IMR-90 (cell line): Measurements from ENCODE around the gene ETV6. TPM values are rescaled to one million over a fixed set of nuclear protein-coding genes. Genes with fewer than 3 reads are reported as not detected.

Experiments used
- ATAC-seq: fragments of 200-7000 bp; cut with Tn5 transposase; 2 replicates; pipeline ENCODE4 v1.9.1; 2020; ENCODE audit warnings: low read depth, mild to moderate bottlenecking, moderate library complexity
- BruUV-seq: library from RNA; stranded (reverse); fragments of 400-500 nt; replicated peaks from 2 replicates; lab custom pipeline; 2021; lab: Mats Ljungman, UMichigan
- CTCF ChIA-PET: fragments of 300-600 bp; formaldehyde crosslinking; extraction: SDS; loops from one replicate; lab custom pipeline; 2021; ENCODE audit warnings: antibody characterized with exemption; lab: Yijun Ruan, JAX
- POLR2A ChIA-PET: fragments of 300-600 bp; sonication (Branson Sonifier 250); formaldehyde crosslinking; loops from one replicate; lab custom pipeline; 2022; ENCODE audit warnings: antibody characterized with exemption; ENCODE audit not compliant: unreplicated experiment; lab: Charles Lee
- DNase-seq: peaks from one replicate; pipeline ENCODE4 v3.0.0; 2013
- H2AFZ ChIP-seq: replicated peaks from 2 replicates; pipeline ENCODE3; 2013; ENCODE audit warnings: low read length, mild to moderate bottlenecking; ENCODE audit not compliant: poor library complexity
- H2AK5ac ChIP-seq: 2 replicates; pipeline ENCODE4 v1.6.1; 2013; ENCODE audit warnings: low read depth, low read length, inconsistent platforms
- H2AK9ac ChIP-seq: replicated peaks from 2 replicates; pipeline ENCODE3; 2013; ENCODE audit warnings: mild to moderate bottlenecking, low read depth, low read length, moderate library complexity; ENCODE audit not compliant: poor library complexity
- H2BK120ac ChIP-seq: 2 replicates; pipeline ENCODE4 v1.6.1; 2013; ENCODE audit warnings: low read depth, low read length, inconsistent platforms
- H2BK15ac ChIP-seq: 3 replicates; pipeline ENCODE4 v1.6.1; 2013; ENCODE audit warnings: low read depth, low read length, inconsistent platforms
- H2BK20ac ChIP-seq: 2 replicates; pipeline ENCODE4 v1.6.1; 2013; ENCODE audit warnings: low read depth, mild to moderate bottlenecking, inconsistent platforms, low read length, moderate library complexity
- H2BK5ac ChIP-seq: 2 replicates; pipeline ENCODE4 v1.6.1; 2013; ENCODE audit warnings: mild to moderate bottlenecking, low read depth, low read length, inconsistent platforms; ENCODE audit not compliant: poor library complexity, severe bottlenecking
- H3K14ac ChIP-seq: replicated peaks from 2 replicates; pipeline ENCODE4 v1.6.1; 2013; ENCODE audit warnings: low read depth, low read length, inconsistent platforms
- H3K18ac ChIP-seq: 2 replicates; pipeline ENCODE4 v1.6.1; 2013; ENCODE audit warnings: low read depth, low read length, control low read depth
- H3K23ac ChIP-seq: 2 replicates; pipeline ENCODE4 v1.6.1; 2013; ENCODE audit warnings: low read depth, low read length, inconsistent platforms
- H3K27ac ChIP-seq: 2 replicates; pipeline ENCODE4 v1.5.1; 2013; ENCODE audit warnings: mild to moderate bottlenecking, control low read depth, low read length; ENCODE audit not compliant: insufficient read depth
- H3K27me3 ChIP-seq: 2 replicates; pipeline ENCODE4 v1.6.1; 2013; ENCODE audit warnings: low read length; ENCODE audit not compliant: control insufficient read depth, insufficient read depth
- H3K36me3 ChIP-seq: 2 replicates; pipeline ENCODE4 v1.6.1; 2013; ENCODE audit warnings: low read length, mixed read lengths; ENCODE audit not compliant: control insufficient read depth, insufficient read depth
- H3K4ac ChIP-seq: 2 replicates; pipeline ENCODE4 v1.6.1; 2013; ENCODE audit warnings: low read depth, low read length, inconsistent platforms
- H3K4me1 ChIP-seq: 2 replicates; pipeline ENCODE4 v1.6.1; 2013; ENCODE audit warnings: low read length, mixed read lengths; ENCODE audit not compliant: control insufficient read depth, insufficient read depth
- H3K4me2 ChIP-seq: 2 replicates; pipeline ENCODE4 v1.6.1; 2013; ENCODE audit warnings: low read depth, mild to moderate bottlenecking, control low read depth, low read length, moderate library complexity
- H3K4me3 ChIP-seq: 2 replicates; pipeline ENCODE4 v1.5.1; 2013; ENCODE audit warnings: low read depth, mild to moderate bottlenecking, control low read depth, low read length, moderate library complexity; ENCODE audit not compliant: insufficient read depth
- H3K56ac ChIP-seq: 2 replicates; pipeline ENCODE4 v1.6.1; 2013; ENCODE audit warnings: low read length, inconsistent platforms; ENCODE audit not compliant: insufficient read depth; ENCODE audit errors: extremely low read depth
- H3K79me1 ChIP-seq, 2 experiments: 2 replicates each; pipeline ENCODE4 v1.6.1; 2013; ENCODE audit warnings: low read length in 2 of 2, inconsistent platforms in 1 of 2, low read depth in 1 of 2
- H3K9ac ChIP-seq: 2 replicates; pipeline ENCODE4 v1.6.1; 2013; ENCODE audit warnings: low read depth, low read length, control low read depth
- H3K9me1 ChIP-seq: 2 replicates; pipeline ENCODE4 v1.6.1; 2013; ENCODE audit warnings: low read length, inconsistent platforms; ENCODE audit not compliant: insufficient read depth
- H3K9me3 ChIP-seq: 2 replicates; pipeline ENCODE4 v1.6.1; 2013; ENCODE audit warnings: low read length; ENCODE audit not compliant: control insufficient read depth, insufficient read depth
- H4K20me1 ChIP-seq: 2 replicates; pipeline ENCODE4 v1.6.1; 2013; ENCODE audit warnings: low read length, inconsistent platforms; ENCODE audit not compliant: insufficient read depth
- H4K5ac ChIP-seq: 2 replicates; pipeline ENCODE4 v1.6.1; 2013; ENCODE audit warnings: mild to moderate bottlenecking, low read depth, low read length, control low read depth
- H4K8ac ChIP-seq, 2 experiments: 2 replicates each; pipeline ENCODE4 v1.6.1; 2013; ENCODE audit warnings: low read depth in 2 of 2, low read length in 2 of 2, control low read depth in 1 of 2, inconsistent platforms in 1 of 2
- H4K91ac ChIP-seq: 2 replicates; pipeline ENCODE4 v1.6.1; 2013; ENCODE audit warnings: low read depth, low read length, inconsistent platforms; ENCODE audit not compliant: insufficient read depth
- BHLHE40 ChIP-seq: fragments of 150-350 bp; IDR thresholded peaks from 2 replicates; pipeline ENCODE4 v1.6.1; 2016; ENCODE audit warnings: mild to moderate bottlenecking, low read depth, low read length
- CEBPB ChIP-seq: IDR thresholded peaks from 2 replicates; pipeline ENCODE4 v1.6.1; 2012; ENCODE audit warnings: low read depth, low read length, improper control_type of control experiment
- ELK1 ChIP-seq: fragments of 150-350 bp; IDR thresholded peaks from 2 replicates; pipeline ENCODE4 v1.6.1; 2016; ENCODE audit warnings: low read depth, mild to moderate bottlenecking, low read length, moderate library complexity, borderline replicate concordance
- MAZ ChIP-seq: IDR thresholded peaks from 2 replicates; pipeline ENCODE4 v1.6.1; 2012; ENCODE audit warnings: low read depth, mild to moderate bottlenecking, low read length, improper control_type of control experiment, moderate library complexity, borderline replicate concordance
- NFE2L2 ChIP-seq: fragments of 150-350 bp; IDR thresholded peaks from 2 replicates; pipeline ENCODE4 v1.6.1; 2016; ENCODE audit warnings: low read depth, mild to moderate bottlenecking, low read length
- POLR2A ChIP-seq: IDR thresholded peaks from 2 replicates; pipeline ENCODE4 v1.6.1; 2012; ENCODE audit warnings: mild to moderate bottlenecking, low read depth, low read length
- RFX5 ChIP-seq: IDR thresholded peaks from 2 replicates; pipeline ENCODE4 v1.8.0; 2012; ENCODE audit warnings: low read depth, mild to moderate bottlenecking, low read length, moderate library complexity
- SMC3 ChIP-seq: fragments of 150-350 bp; IDR thresholded peaks from 2 replicates; pipeline ENCODE4 v1.6.1; 2016; ENCODE audit warnings: low read depth, mild to moderate bottlenecking, antibody characterized with exemption, low read length, moderate library complexity
- USF2 ChIP-seq: fragments of 150-350 bp; IDR thresholded peaks from 2 replicates; pipeline ENCODE4 v1.6.1; 2017; ENCODE audit warnings: mild to moderate bottlenecking, antibody characterized with exemption, low read length, low read depth
- WGBS, 2 experiments: methylation state at CpG; one replicate each; pipeline versions ENCODE4 v1.1.5 to v1.1.7; 2013; ENCODE audit warnings: missing lambda C conversion rate in 2 of 2; ENCODE audit not compliant: insufficient read length in 1 of 2; ENCODE audit errors: extremely low coverage in 2 of 2; 5-methylcytosine and 5-hydroxymethylcytosine counted together
- dilution Hi-C: fragments of 300-500 bp; cut with HindIII; formaldehyde crosslinking; loops from one replicate; pipeline ENCODE4 v1.14.3; 2018; ENCODE audit warnings: low sequenced_read_pairs; ENCODE audit not compliant: unreplicated experiment
- in situ Hi-C: fragments of 300-500 bp; cut with MboI; formaldehyde crosslinking; loops from 3 replicates; pipeline ENCODE4 v1.14.3; 2019; ENCODE audit warnings: low sequenced_read_pairs, inconsistent platforms, mixed read lengths
- intact Hi-C: fragments of 100-400 bp; cut with micrococcal nuclease; formaldehyde crosslinking; loops from 2 replicates; pipeline ENCODE4 v1.10.0; 2022
- polyA plus RNA-seq, 3 experiments: library from polyadenylated mRNA; depleted of rRNA; stranded (reverse); fragments of >200 nt; gene quantifications; 2 replicates each; pipeline ENCODE4 v1.2.3, GENCODE V29; 2012; ENCODE audit warnings: low replicate concordance in 1 of 3
- total RNA-seq: library from RNA; depleted of rRNA; stranded (reverse); fragments of >200 nt; gene quantifications from 2 replicates; pipeline ENCODE4 v1.2.3, GENCODE V29; 2012

The ETV6 gene
- total and polyA plus RNA-seq, 2 of the 4 experiments (the other 2 are of a cell fraction): 8.4 to 9.9 TPM

DNA sequence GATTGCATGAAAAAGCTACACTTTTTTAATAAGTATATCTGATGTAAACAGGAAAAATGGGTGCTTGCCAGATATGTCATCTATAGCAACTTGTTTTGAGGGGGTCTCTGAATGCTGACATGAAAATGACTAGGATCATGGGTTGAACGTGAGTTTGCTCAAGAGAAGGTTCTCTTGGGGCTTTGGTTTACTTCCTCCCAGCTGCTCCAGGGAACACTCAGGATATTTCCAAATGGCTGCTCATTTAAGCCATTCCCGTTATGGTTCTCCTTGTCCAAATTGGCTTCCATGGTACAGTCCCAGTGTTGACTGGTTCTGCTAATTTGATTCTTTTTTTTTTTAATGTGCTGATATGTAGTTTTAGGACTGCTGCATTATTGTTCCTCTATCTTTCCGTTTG is 118.3 kb downstream of the ETV6 start:
- peaks cover 37 to 79% of the 10 kb centered on the region in 2 experiments for H3K79me1 ChIP-seq
- in situ Hi-C loops: no loop called here
- H3K4me2 ChIP-seq: no peak overlapping the region
- no peak overlapping the region for H3K27ac ChIP-seq
- H4K8ac ChIP-seq: no peak overlapping the region
- DNase-seq (no peak), ATAC-seq (no peak)
- no peaks in the 10 kb centered on the region for H4K20me1 ChIP-seq
- TF ChIP-seq BHLHE40 (no peak), SMC3 (no peak), USF2 (no peak), NFE2L2 (no peak), RFX5 (no peak), CEBPB (no peak), MAZ (no peak), ELK1 (no peak), POLR2A (no peak)
- H2BK15ac ChIP-seq: no peak overlapping the region
- dilution Hi-C loops: no loop called here
- no peak overlapping the region for H3K4me3 ChIP-seq
- H3K4me1 ChIP-seq: peaks cover 32% of the 10 kb centered on the region
- H3K18ac ChIP-seq: no peak overlapping the region
- intact Hi-C loops: loop anchor here (10.0 kb wide), 1 partner anchor 267 kb away; no protein-coding TSS in a partner anchor
- H3K9ac ChIP-seq: no peak overlapping the region
- H3K4ac ChIP-seq: no peak overlapping the region
- no peak overlapping the region for H4K91ac ChIP-seq
- H3K14ac ChIP-seq: no peak overlapping the region
- H3K27me3 ChIP-seq: no peaks in the 10 kb centered on the region
- no peak overlapping the region for H3K23ac ChIP-seq
- ChIA-PET POLR2A (interaction anchor here (0.6 kb wide), 1 partner anchor 231 kb away, joined by 3 read pairs; no protein-coding TSS in a partner anchor), CTCF (interaction anchor here (0.6 kb wide), 1 partner anchor 11 kb away, joined by 3 read pairs; no protein-coding TSS in a partner anchor)
- H2BK120ac ChIP-seq: no peak overlapping the region
- H3K9me1 ChIP-seq: peaks cover 20% of the 10 kb centered on the region
- no peak overlapping the region for H2AK9ac ChIP-seq
- BruUV-seq: no TSS peak
- peaks cover 4% of the 10 kb centered on the region; the same call in 1 of the 2 replicates for H3K36me3 ChIP-seq
- H4K5ac ChIP-seq: no peak overlapping the region
- no peaks in the 10 kb centered on the region for H3K9me3 ChIP-seq
- H2BK20ac ChIP-seq: no peak overlapping the region
- WGBS, 2 experiments: no CpG with 5 or more reads among the region's 3 CpGs
- no peak overlapping the region for H3K56ac ChIP-seq
- H2BK5ac ChIP-seq: no peak overlapping the region
- no peak overlapping the region for H2AK5ac ChIP-seq
- H2AFZ ChIP-seq: no peak overlapping the region
